Esophagus squamous epithelium (tissue), 5 donors: ENCODE results near the gene KBTBD13. TPM values are rescaled to one million over a fixed set of nuclear protein-coding genes. Genes with fewer than 3 reads are reported as not detected.

Source experiments
- DNase-seq: peaks from one replicate; lab custom pipeline; 2025; lab: John Stamatoyannopoulos, UW
- H3K27ac ChIP-seq, 4 donors: fragments of 200-600 bp; sonication (generic); one replicate each; pipeline ENCODE4 v1.5.1; 2016 to 2019; ENCODE audit warnings: mild to moderate bottlenecking in 1 of 4
- H3K27me3 ChIP-seq, 4 donors: fragments of 200-600 bp; sonication (generic); 1 replicate in 3 of 4; 2 replicates in 1 of 4; pipeline versions ENCODE4 v1.5.1 to v1.6.0; 2017 to 2021; ENCODE audit warnings: antibody characterized with exemption in 1 of 4
- H3K36me3 ChIP-seq, 3 donors: fragments of 200-600 bp; sonication (generic); one replicate each; pipeline ENCODE4 v1.5.1; 2016 to 2019
- H3K4me1 ChIP-seq, 3 donors: fragments of 200-600 bp; sonication (generic); one replicate each; pipeline ENCODE4 v1.5.1; 2017 to 2019
- H3K4me3 ChIP-seq, 4 donors: fragments of 200-600 bp; sonication (generic); 1 replicate in 3 of 4; 2 replicates in 1 of 4; pipeline ENCODE4 v1.5.1; 2016 to 2019; ENCODE audit warnings: mild to moderate bottlenecking in 2 of 4, moderate library complexity in 1 of 4
- H3K9me3 ChIP-seq, 3 donors: fragments of 200-600 bp; sonication (generic); one replicate each; pipeline ENCODE4 v1.5.1; 2016 to 2019
- CTCF ChIP-seq, 6 experiments: fragments of 450-650 bp in 4 of 6; fragments of 200-600 bp in 2 of 6; sonication (generic) in 2 of 6; IDR thresholded peaks; one replicate each; pipeline ENCODE4 v1.5.1; 2016 to 2019; ENCODE audit warnings: antibody characterized with exemption in 6 of 6, mild to moderate bottlenecking in 4 of 6, moderate library complexity in 4 of 6
- POLR2A ChIP-seq, 4 donors: fragments of 450-650 bp; IDR thresholded peaks; one replicate each; pipeline ENCODE4 v1.6.1; 2017; ENCODE audit warnings: antibody characterized with exemption in 4 of 4, mild to moderate bottlenecking in 4 of 4, moderate library complexity in 3 of 4
- WGBS, 2 donors: methylation state at CpG; one replicate each; pipeline ENCODE4 v1.1.5; 2018; 5-methylcytosine and 5-hydroxymethylcytosine counted together
- intact Hi-C: fragments of 100-400 bp; cut with DNase I; formaldehyde crosslinking; loops from one replicate; pipeline ENCODE4 v1.15.0; 2022
- total RNA-seq, 4 donors: library from RNA; depleted of rRNA; stranded (reverse); fragments of >200 nt; gene quantifications; one replicate each; pipeline ENCODE4 v1.1.0, GENCODE V29; 2016
- donor health status: DM: yes; HTN: yes; CAD: no.

Gene KBTBD13
- total RNA-seq, 4 donors from 2014 or later, result not detected

GRCh38 chr15:65038428-65038827, 38.1 kb upstream of the KBTBD13 start:
- H3K27me3 ChIP-seq, result no peaks in the 10 kb centered on the region
- no peak overlapping the region for H3K4me3 ChIP-seq
- no peak overlapping the region for H3K27ac ChIP-seq
- WGBS, 2 donors, result 92 to 93% methylated on average over 3 of the region's 3 CpGs
- no peaks in the 10 kb centered on the region for H3K9me3 ChIP-seq
- TF ChIP-seq CTCF (IDR thresholded peaks at IDR 0.05), result no peak
- no peak for TF ChIP-seq POLR2A (IDR thresholded peaks at IDR 0.05)
- DNase-seq, result no peak
- no peaks in the 10 kb centered on the region for H3K36me3 ChIP-seq
- peaks cover under 1 to 14% (median 7%) of the 10 kb centered on the region in 3 donors for H3K4me1 ChIP-seq
- intact Hi-C loops, result no loop called here

- Histone ChIP-seq H3K27ac (no peak overlapping the region), H3K4me1 (peaks cover 0 to 14% (median 7%) of the 10 kb centered on the region in 3 donors), H3K27me3 (no peaks in the 10 kb centered on the region), H3K9me3 (no peaks in the 10 kb centered on the region), H3K36me3 (no peaks in the 10 kb centered on the region), H3K4me3 (no peak overlapping the region)
- 74 to 77% methylated on average over 2 to 3 of the region's 5 CpGs for WGBS, 2 donors
- TF ChIP-seq CTCF (IDR thresholded peaks at IDR 0.05) (no peak), POLR2A (IDR thresholded peaks at IDR 0.05) (no peak)
- no peak for DNase-seq
- intact Hi-C loops, result no loop called here
These were observed 37.7 kb upstream of the KBTBD13 start for GRCh38 chr15:65038836-65039235.

DNA sequence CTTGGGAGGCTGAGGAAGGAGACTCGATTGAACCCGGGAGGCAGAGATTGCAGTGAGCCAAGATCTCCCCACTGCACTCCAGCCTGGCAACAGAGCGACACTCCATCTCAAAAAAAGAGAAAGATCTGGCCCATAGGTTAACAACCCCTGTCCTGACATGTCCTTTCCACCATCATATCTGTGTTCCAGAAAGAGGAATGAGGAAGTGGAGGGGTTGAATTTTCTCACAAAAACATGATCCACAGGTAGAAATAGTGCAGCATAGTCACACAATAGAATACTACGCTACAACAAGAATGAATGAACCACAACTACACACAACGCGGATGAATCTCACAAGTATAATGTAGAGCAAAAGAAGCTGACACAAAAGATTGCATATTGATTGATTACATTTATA, 36.1 kb upstream of the KBTBD13 start:
- no peaks in the 10 kb centered on the region for H3K9me3 ChIP-seq
- no peaks in the 10 kb centered on the region for H3K36me3 ChIP-seq
- H3K27ac ChIP-seq, result no peak overlapping the region
- 37 to 61% methylated on average over 5 to 6 of the region's 6 CpGs for WGBS, 2 donors
- TF ChIP-seq POLR2A (IDR thresholded peaks at IDR 0.05), result no peak
- no peak for TF ChIP-seq CTCF (IDR thresholded peaks at IDR 0.05)
- intact Hi-C loops, result no loop called here
- no peak for DNase-seq
- H3K4me3 ChIP-seq, result no peak overlapping the region
- H3K27me3 ChIP-seq, result no peaks in the 10 kb centered on the region
- H3K4me1 ChIP-seq, result peaks cover 0 to 28% (median 15%) of the 10 kb centered on the region in 3 donors

DNA sequence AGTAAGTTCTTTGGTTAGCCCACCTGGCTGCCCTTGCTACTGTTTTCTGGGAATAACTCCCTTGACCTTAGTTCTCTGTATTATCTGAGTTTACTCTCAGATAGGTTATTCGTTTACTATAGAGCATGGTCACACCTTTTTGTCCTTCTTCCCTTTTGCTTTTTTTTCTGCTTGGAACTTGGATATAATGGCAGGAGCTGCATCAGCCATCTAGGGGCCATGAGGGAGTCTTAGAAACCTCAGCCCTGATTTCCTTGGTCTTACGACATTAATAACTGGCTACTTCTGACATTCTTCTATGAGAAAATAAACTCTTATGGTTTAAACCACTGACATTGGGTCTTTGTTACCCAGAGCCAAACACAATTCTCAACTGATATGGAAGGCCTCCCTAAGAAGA, 34.8 kb upstream of the KBTBD13 start:
- intact Hi-C loops, result no loop called here
- H3K27me3 ChIP-seq, result no peaks in the 10 kb centered on the region

More for the DNA sequence above, 34.8 kb upstream of the KBTBD13 start:
- no peak overlapping the region for H3K4me3 ChIP-seq
- 92 to 100% methylated on average over 2 of the region's 2 CpGs for WGBS, 2 donors
- H3K36me3 ChIP-seq, result no peaks in the 10 kb centered on the region
- peaks cover 0 to 30% (median 15%) of the 10 kb centered on the region in 3 donors for H3K4me1 ChIP-seq
- TF ChIP-seq CTCF (IDR thresholded peaks at IDR 0.05), result no peak
- TF ChIP-seq POLR2A (IDR thresholded peaks at IDR 0.05), result no peak
- no peak overlapping the region for H3K27ac ChIP-seq
- no peak for DNase-seq
- no peaks in the 10 kb centered on the region for H3K9me3 ChIP-seq
